GM21576 (cell line): ENCODE data around the gene PBXIP1.

ENCODE experiments used
- ATAC-seq: cut with Tn5 transposase; IDR thresholded peaks from one replicate; pipeline ENCODE4 v1.9.1; 2021; ENCODE audit warnings: mild to moderate bottlenecking, moderate library complexity; ENCODE audit not compliant: unreplicated experiment

The PBXIP1 gene

GRCh38 chr1:154902938-154903566, 52.8 kb downstream of the PBXIP1 start:
- no peak for ATAC-seq

- ATAC-seq: no peak
Measured at GRCh38 chr1:154901591-154901990, 54.3 kb downstream of the PBXIP1 start.

- ATAC-seq: no peak
Measured at GRCh38 chr1:154899041-154899440, 56.9 kb downstream of the PBXIP1 start.

GRCh38 chr1:154896771-154897286, 59.1 kb downstream of the PBXIP1 start:
- no peak for ATAC-seq

- ATAC-seq: no peak
Measured at GRCh38 chr1:154895798-154896197, 60.1 kb downstream of the PBXIP1 start.
